CD14-positive monocyte (primary cell): Measurements from ENCODE around the gene HPCA. TPM values are rescaled to one million over a fixed set of nuclear protein-coding genes. Genes with fewer than 3 reads are reported as not detected.

Experiments
- DNase-seq, 3 donors: peaks; one replicate each; pipeline ENCODE4 v3.0.0-alpha.2; 2011 to 2022
- H2AFZ ChIP-seq: 2 replicates; pipeline ENCODE4 v1.6.0; 2012; ENCODE audit warnings: mild to moderate bottlenecking, low read depth, low read length, inconsistent platforms; ENCODE audit not compliant: insufficient read depth, poor library complexity, severe bottlenecking
- H3K27ac ChIP-seq, 2 donors: 1 replicate in 1 of 2; 2 replicates in 1 of 2; pipeline ENCODE4 v1.5.1; 2012 to 2013; ENCODE audit warnings: low read length in 2 of 2, control low read depth in 1 of 2, inconsistent platforms in 1 of 2, low read depth in 1 of 2, mild to moderate bottlenecking in 1 of 2
- H3K27me3 ChIP-seq, 2 donors: one replicate each; pipeline versions ENCODE4 v1.6.0 to v1.6.1; 2011 to 2013; ENCODE audit warnings: low read length in 2 of 2; ENCODE audit not compliant: control insufficient read depth in 2 of 2, insufficient read depth in 2 of 2
- H3K36me3 ChIP-seq, 2 donors: replicated peaks in 1 of 2; 1 replicate in 1 of 2; 2 replicates in 1 of 2; pipeline versions ENCODE4 v1.5.1 to v1.6.1; 2012 to 2013; ENCODE audit warnings: low read length in 2 of 2, control low read depth in 1 of 2, inconsistent platforms in 1 of 2, mild to moderate bottlenecking in 1 of 2; ENCODE audit not compliant: insufficient read depth in 2 of 2, control insufficient read depth in 1 of 2
- H3K4me1 ChIP-seq, 2 donors: 1 replicate in 1 of 2; 2 replicates in 1 of 2; pipeline versions ENCODE4 v1.5.1 to v1.6.1; 2012 to 2013; ENCODE audit warnings: low read length in 2 of 2, control low read depth in 1 of 2, inconsistent platforms in 1 of 2, mild to moderate bottlenecking in 1 of 2, moderate library complexity in 1 of 2; ENCODE audit not compliant: insufficient read depth in 2 of 2, control insufficient read depth in 1 of 2
- H3K4me2 ChIP-seq: replicated peaks from 2 replicates; pipeline ENCODE3; 2012; ENCODE audit warnings: low read length, moderate library complexity, mild to moderate bottlenecking; ENCODE audit not compliant: poor library complexity, severe bottlenecking; ENCODE audit errors: extremely low read depth
- H3K4me3 ChIP-seq, 3 experiments: fragments of 200-600 bp in 1 of 3; sonication (generic) in 1 of 3; replicated peaks in 1 of 3; 1 replicate in 2 of 3; 2 replicates in 1 of 3; pipeline ENCODE4 v1.5.1; 2011 to 2013; ENCODE audit warnings: low read length in 3 of 3, mild to moderate bottlenecking in 3 of 3, control low read depth in 2 of 3, low read depth in 2 of 3, inconsistent platforms in 1 of 3, moderate library complexity in 1 of 3
- H3K79me2 ChIP-seq: 2 replicates; pipeline ENCODE4 v1.6.0; 2012; ENCODE audit warnings: mild to moderate bottlenecking, control low read depth, inconsistent platforms, low read length, moderate library complexity; ENCODE audit not compliant: insufficient read depth
- H3K9ac ChIP-seq: 2 replicates; pipeline ENCODE4 v1.6.0; 2017; ENCODE audit warnings: low read length, mild to moderate bottlenecking; ENCODE audit not compliant: insufficient read depth, poor library complexity, severe bottlenecking
- H3K9me3 ChIP-seq, 2 donors: replicated peaks in 1 of 2; 1 replicate in 1 of 2; 2 replicates in 1 of 2; pipeline versions ENCODE4 v1.5.1 to v1.6.1; 2012 to 2013; ENCODE audit warnings: low read length in 2 of 2, control low read depth in 1 of 2; ENCODE audit not compliant: control insufficient read depth in 1 of 2, insufficient read depth in 1 of 2
- H4K20me1 ChIP-seq: 2 replicates; pipeline ENCODE4 v1.6.0; 2012; ENCODE audit warnings: mild to moderate bottlenecking, low read length, control low read depth, moderate library complexity; ENCODE audit not compliant: insufficient read depth
- H3K27ac Mint-ChIP-seq, 7 donors: one replicate each; pipeline ENCODE4 v1.8.0; 2020; ENCODE audit warnings: mild to moderate bottlenecking in 7 of 7, mixed read lengths in 7 of 7, moderate library complexity in 6 of 7, inconsistent platforms in 2 of 7
- H3K27me3 Mint-ChIP-seq, 3 donors: one replicate each; pipeline ENCODE4 v1.8.0; 2021 to 2022; ENCODE audit warnings: low read depth in 3 of 3, mild to moderate bottlenecking in 3 of 3, mixed read lengths in 3 of 3, moderate library complexity in 3 of 3, inconsistent platforms in 1 of 3
- H3K36me3 Mint-ChIP-seq, 2 donors: one replicate each; pipeline ENCODE4 v1.8.0; 2020; ENCODE audit warnings: mixed read lengths in 2 of 2, inconsistent platforms in 1 of 2, mild to moderate bottlenecking in 1 of 2
- H3K4me1 Mint-ChIP-seq: one replicate; pipeline ENCODE4 v1.8.0; 2020; ENCODE audit warnings: mild to moderate bottlenecking, mixed read lengths
- H3K4me3 Mint-ChIP-seq, 2 donors: one replicate each; pipeline ENCODE4 v1.8.0; 2020; ENCODE audit warnings: mild to moderate bottlenecking in 2 of 2, mixed read lengths in 2 of 2, moderate library complexity in 1 of 2
- H3K9me3 Mint-ChIP-seq, 7 donors: one replicate each; pipeline ENCODE4 v1.8.0; 2020 to 2022; ENCODE audit warnings: mixed read lengths in 7 of 7, mild to moderate bottlenecking in 6 of 7, moderate library complexity in 6 of 7, inconsistent platforms in 2 of 7
- CTCF ChIP-seq: fragments of 200-600 bp; IDR thresholded peaks from one replicate; pipeline ENCODE4 v1.8.0; 2022; ENCODE audit warnings: antibody characterized with exemption, mild to moderate bottlenecking
- WGBS: methylation state at CpG from one replicate; pipeline ENCODE4 v1.1.5; 2013; ENCODE audit warnings: missing lambda C conversion rate; ENCODE audit not compliant: insufficient coverage; 5-methylcytosine and 5-hydroxymethylcytosine counted together
- intact Hi-C, 2 donors: fragments of 100-400 bp; cut with micrococcal nuclease; formaldehyde crosslinking; loops; one replicate each; pipeline versions ENCODE4 v1.15.0 to v1.15.1; 2023
- polyA plus RNA-seq, 3 donors: library from polyadenylated mRNA; depleted of rRNA in 1 of 3; unstranded in 2 of 3; stranded (reverse) in 1 of 3; fragments of 300-500 nt in 2 of 3; fragments of >200 nt in 1 of 3; fragmentation: Illumina TruSeq in 2 of 3; gene quantifications; 1 replicate in 2 of 3; 2 replicates in 1 of 3; pipeline ENCODE4 v1.2.3, GENCODE V29; 2012 to 2021

HPCA gene
- polyA plus RNA-seq, 3 donors = not detected

DNA sequence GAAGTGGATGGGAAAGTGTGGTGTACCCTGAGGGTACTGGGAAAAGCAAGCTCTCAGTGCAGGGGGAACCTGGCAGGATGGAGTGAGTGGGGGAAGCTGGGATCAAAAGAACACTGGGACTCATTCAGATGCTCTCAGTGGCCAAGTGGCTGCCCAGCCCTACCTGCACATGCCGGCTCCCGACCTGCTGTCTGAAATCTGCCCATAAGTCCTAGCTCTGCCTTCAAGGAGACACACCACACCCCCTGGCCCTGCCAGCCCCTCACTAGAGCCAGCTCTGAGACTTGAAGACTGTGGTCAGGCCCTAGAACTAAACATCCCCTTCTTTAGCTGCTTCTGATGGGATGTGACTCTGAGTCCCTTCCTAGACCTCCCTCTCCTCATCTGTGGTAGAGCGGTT lies 12.7 kb downstream of the HPCA start:
- peaks cover 68 to 94% (median 73%) of the 10 kb centered on the region in 3 donors for H3K27me3 Mint-ChIP-seq
- H3K4me3 Mint-ChIP-seq = peak overlapping the region in 1 of 2 donors; percentile 53
- Histone ChIP-seq H3K4me3 (no peak overlapping the region), H3K36me3 (no peaks in the 10 kb centered on the region), H3K27me3 (peaks cover 38 to 68% of the 10 kb centered on the region in 2 donors), H4K20me1 (no peaks in the 10 kb centered on the region), H3K4me1 (peaks cover 0 to 5% of the 10 kb centered on the region in 2 donors), H3K4me2 (no peak overlapping the region), H3K79me2 (no peaks in the 10 kb centered on the region), H3K27ac (no peak overlapping the region), H3K9me3 (peaks cover 0 to 10% of the 10 kb centered on the region in 2 donors), H3K9ac (no peak overlapping the region), H2AFZ (no peak overlapping the region)
- intact Hi-C loops = no loop called here
- H3K4me1 Mint-ChIP-seq = peaks cover 7% of the 10 kb centered on the region
- DNase-seq = no peak
- WGBS = 100% methylated on average over 2 of the region's 3 CpGs
- no peak overlapping the region for H3K27ac Mint-ChIP-seq
- H3K9me3 Mint-ChIP-seq = peaks cover 0 to 13% (median 8%) of the 10 kb centered on the region in 7 donors
- TF ChIP-seq CTCF = no peak
- peaks cover 2 to 5% of the 10 kb centered on the region in 2 donors for H3K36me3 Mint-ChIP-seq

GRCh38 chr1:32899586-32900296 lies 13.4 kb downstream of the HPCA start:
- Mint-ChIP-seq H3K36me3 (peaks cover 2 to 5% of the 10 kb centered on the region in 2 donors), H3K27ac (no peak overlapping the region), H3K27me3 (peaks cover 62 to 94% (median 70%) of the 10 kb centered on the region in 3 donors), H3K4me3 (peak overlapping the region in 1 of 2 donors; percentile 51), H3K9me3 (peaks cover 0 to 13% (median 8%) of the 10 kb centered on the region in 7 donors), H3K4me1 (peaks cover 7% of the 10 kb centered on the region)
- DNase-seq = no peak
- Histone ChIP-seq H4K20me1 (no peaks in the 10 kb centered on the region), H3K4me2 (no peak overlapping the region), H3K9ac (no peak overlapping the region), H3K27me3 (peaks cover 35 to 68% of the 10 kb centered on the region in 2 donors), H3K36me3 (no peaks in the 10 kb centered on the region), H3K4me3 (no peak overlapping the region), H3K9me3 (peaks cover 0 to 10% of the 10 kb centered on the region in 2 donors), H2AFZ (no peak overlapping the region), H3K4me1 (peaks cover 0 to 5% of the 10 kb centered on the region in 2 donors), H3K79me2 (no peaks in the 10 kb centered on the region), H3K27ac (no peak overlapping the region)
- WGBS = 84% methylated on average over 7 of the region's 7 CpGs
- intact Hi-C loops = no loop called here
- TF ChIP-seq CTCF = no peak
